ENCODE results near the gene SUPT4H1.

Gene SUPT4H1

GRCh38 chr17:58323366-58324055 is 28.5 kb downstream of the SUPT4H1 start:
- no peak for DNase-seq (ENCODE audit: low spot score)
- in situ Hi-C loops (cut with MboI; ENCODE audit: low pct_unique_long_range_greater_than_20kb, low sequenced_read_pairs, unreplicated experiment), result no loop called here
- no peak for TF ChIP-seq CTCF (IDR thresholded peaks at IDR 0.05; ENCODE audit: extremely low read depth, insufficient read depth, missing control alignments)

GRCh38 chr17:58322581-58323185 is 29.3 kb downstream of the SUPT4H1 start:
- in situ Hi-C loops (cut with MboI; ENCODE audit: low pct_unique_long_range_greater_than_20kb, low sequenced_read_pairs, unreplicated experiment), result no loop called here
- DNase-seq (ENCODE audit: low spot score), result no peak
- no peak for TF ChIP-seq CTCF (IDR thresholded peaks at IDR 0.05; ENCODE audit: extremely low read depth, insufficient read depth, missing control alignments)

- in situ Hi-C loops (cut with MboI; ENCODE audit: low pct_unique_long_range_greater_than_20kb, low sequenced_read_pairs, unreplicated experiment), result no loop called here
- TF ChIP-seq CTCF (IDR thresholded peaks at IDR 0.05; ENCODE audit: extremely low read depth, insufficient read depth, missing control alignments), result no peak
- no peak for DNase-seq (ENCODE audit: low spot score)
These were observed 30.2 kb downstream of the SUPT4H1 start for GRCh38 chr17:58321571-58322525.

DNA sequence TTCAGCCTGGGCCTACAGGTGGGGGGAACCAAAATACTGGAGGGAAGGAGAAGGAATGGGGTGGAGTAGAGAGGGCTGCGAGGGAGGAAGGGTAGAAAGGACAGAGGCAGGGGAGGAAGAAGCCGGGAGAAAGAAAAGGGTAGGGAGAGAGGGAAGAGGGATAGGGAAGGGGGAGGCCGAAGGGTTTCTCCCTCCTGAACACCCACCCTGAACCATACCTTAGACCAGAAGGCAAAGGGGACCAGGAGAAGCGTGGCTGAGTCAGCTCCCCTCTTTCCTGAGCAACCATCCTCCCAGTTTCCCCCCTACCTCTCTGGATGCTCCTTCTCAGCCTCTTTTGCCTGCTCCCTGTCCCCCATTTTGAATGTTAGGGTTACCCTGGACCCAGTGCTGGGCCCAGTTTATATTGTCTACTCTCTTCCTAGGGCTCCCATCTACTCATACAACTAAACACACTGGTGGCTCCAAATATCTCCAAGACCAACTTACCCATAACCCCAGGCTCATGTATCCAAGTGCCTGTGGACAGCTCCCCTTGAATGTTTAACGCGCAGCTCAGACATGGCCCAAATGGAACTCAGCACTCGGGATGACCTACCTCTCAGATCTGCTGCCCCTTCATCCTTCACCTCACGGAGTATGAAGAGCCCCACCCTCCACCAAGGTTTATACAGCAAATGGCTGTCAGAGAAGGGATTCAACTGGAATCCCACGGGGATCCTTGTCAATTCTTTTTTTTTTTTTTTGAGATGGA is 31.3 kb downstream of the SUPT4H1 start:
- no peak for DNase-seq (ENCODE audit: low spot score)
- no peak for TF ChIP-seq CTCF (IDR thresholded peaks at IDR 0.05; ENCODE audit: extremely low read depth, insufficient read depth, missing control alignments)
- in situ Hi-C loops (cut with MboI; ENCODE audit: low pct_unique_long_range_greater_than_20kb, low sequenced_read_pairs, unreplicated experiment), result no loop called here

GRCh38 chr17:58320163-58320558 is 31.8 kb downstream of the SUPT4H1 start:
- in situ Hi-C loops (cut with MboI; ENCODE audit: low pct_unique_long_range_greater_than_20kb, low sequenced_read_pairs, unreplicated experiment), result no loop called here
- TF ChIP-seq CTCF (IDR thresholded peaks at IDR 0.05; ENCODE audit: extremely low read depth, insufficient read depth, missing control alignments), result no peak
- no peak for DNase-seq (ENCODE audit: low spot score)
